Activated CD8-positive, alpha-beta memory T cell treated with anti-CD3 and anti-CD28 coated beads, Interleukin-2, amount 50 U/mL, for 24 hours (primary cell): ENCODE data around the gene MLLT3.
"Not testable (repeated sequence)": the region's sequence is repeated elsewhere in the genome, so short reads cannot be mapped to it uniquely, and the experiment has no call there.

Experiments
- DNase-seq: peaks from one replicate; pipeline ENCODE4 v3.0.0-alpha.2; 2020; ENCODE audit errors: extremely low read depth

The MLLT3 gene

DNA sequence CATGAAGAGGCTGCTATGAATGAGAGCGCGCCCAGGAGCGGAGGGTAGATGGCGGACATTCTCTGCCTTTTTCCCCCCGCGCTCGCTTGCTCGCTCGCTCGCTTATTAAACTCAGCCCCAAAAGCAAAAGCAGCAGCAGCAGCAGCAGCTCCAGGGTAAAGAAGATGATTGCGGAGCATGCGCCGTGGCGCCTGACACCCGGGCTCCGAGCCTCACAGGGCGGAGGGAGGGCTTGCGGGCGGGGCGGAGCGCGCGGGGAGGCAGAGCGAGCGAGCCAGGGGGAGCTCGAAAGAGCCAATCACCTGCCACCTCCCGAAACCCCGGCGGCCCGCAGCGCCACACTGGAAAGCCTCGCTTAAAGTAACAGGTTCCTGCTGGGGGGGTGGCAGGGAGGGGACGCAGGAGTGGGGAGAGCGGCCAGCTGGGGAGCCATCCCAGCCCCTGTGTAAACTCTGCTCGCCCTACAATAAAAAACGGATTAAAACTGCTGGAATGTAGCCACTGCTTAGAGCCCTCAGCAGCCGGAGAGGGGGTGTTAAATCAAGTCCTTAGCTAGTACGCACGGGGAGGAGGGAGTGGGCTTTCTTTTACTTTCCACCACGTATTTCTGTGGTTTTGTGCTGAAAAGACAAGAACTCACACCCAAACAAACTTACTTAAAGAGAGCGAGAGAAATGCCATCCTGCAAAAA, at the start of gene MLLT3:
MLLT3 (minus strand) TSS at position 170 of the 691 bp plus-strand sequence.
- DNase-seq: peak; percentile 93

DNA sequence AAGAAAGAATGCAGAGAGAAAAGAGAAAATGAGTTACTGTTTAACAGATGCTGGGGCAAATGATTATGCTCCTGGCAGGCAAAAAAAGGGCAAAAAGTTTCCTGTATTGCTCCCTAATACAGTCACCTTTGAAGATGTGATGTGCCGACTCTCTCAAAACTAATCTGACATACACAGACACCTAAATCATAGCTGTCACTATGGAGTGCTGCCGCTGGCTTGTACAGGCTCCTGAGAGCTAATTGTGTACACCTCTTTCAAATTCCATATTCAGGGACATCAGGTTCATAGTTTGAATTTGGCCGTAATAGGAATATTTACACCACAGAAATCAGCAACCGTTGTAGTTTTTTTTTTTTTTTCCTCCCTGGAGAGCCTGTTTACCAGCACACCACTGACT, 49.3 kb upstream of the MLLT3 start:
- no peak for DNase-seq

DNA sequence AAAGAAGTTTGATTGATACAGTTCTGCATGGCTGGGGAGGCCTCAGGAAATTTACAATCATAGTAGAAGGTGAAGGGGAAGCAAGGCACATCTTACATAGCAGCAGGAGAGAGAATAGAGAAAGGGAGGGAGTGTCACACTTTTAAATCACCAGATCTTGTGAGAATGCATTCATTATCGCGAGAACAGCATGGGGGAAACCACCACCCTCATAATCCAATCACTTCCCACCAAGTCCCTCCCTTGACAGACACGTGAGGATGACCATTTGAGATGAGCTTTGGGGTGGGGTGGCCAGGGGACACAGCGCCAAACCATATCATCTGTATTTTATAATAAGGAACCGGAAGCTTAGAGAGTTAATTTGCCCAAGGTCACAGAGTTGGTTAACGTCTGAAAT, 48.1 kb upstream of the MLLT3 start:
- no peak for DNase-seq

DNA sequence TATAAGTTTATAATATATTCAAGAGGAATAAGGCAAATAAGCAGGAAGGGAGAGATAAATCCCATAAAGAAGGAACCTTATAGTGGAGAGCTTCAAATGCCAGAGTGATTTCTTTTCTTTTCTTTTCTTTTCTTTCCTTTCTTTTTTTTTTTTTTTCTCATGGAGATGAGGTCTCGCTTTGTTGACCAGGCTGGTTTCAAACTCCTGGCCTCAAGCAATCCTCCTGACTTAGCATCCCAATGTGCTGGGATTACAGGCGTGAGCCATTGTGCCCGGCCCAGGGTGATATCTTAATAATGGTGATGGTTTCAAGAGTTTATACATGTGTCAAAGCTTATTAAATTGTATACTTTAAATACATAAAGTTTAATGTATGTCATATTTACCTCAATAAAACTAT, 42.2 kb upstream of the MLLT3 start:
- no peak for DNase-seq

DNA sequence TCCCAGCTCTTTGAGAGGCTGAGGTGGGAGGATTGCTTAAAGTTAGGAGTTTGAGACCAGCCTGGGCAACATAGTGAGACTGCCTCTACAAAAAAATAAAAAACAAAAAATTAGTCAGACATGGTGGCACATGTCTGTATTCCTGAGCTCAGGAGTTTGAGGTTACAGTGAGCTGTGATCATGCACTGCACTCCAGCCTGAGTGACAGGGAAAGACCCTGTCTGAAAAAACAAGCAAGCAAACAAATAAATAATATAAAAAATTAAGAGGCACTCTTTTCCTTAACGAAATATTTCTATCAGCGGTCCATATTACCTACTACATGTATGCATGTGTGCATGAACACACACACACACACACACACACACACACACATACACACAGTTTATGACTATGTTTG, 40.8 kb upstream of the MLLT3 start:
- no peak for DNase-seq

DNA sequence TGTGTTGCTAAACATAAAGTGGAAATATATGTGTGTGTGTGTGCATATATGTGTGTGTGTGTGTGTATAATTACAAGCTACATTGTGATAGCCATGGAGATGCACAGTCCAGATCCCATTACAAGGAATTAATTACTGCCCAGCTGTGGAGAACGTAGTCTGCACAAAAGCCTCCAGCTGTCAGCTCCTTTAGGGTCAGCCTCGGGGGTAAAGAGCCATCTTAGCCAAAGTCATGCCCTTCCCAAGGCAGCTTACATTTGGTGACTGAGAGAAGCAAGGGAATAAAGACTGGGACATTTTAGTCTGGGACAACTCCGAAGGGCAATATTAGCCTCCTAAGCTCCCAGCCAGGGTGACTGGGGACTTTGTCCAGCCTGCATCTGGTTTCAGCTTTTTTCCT, 39.9 kb upstream of the MLLT3 start:
- no peak for DNase-seq

DNA sequence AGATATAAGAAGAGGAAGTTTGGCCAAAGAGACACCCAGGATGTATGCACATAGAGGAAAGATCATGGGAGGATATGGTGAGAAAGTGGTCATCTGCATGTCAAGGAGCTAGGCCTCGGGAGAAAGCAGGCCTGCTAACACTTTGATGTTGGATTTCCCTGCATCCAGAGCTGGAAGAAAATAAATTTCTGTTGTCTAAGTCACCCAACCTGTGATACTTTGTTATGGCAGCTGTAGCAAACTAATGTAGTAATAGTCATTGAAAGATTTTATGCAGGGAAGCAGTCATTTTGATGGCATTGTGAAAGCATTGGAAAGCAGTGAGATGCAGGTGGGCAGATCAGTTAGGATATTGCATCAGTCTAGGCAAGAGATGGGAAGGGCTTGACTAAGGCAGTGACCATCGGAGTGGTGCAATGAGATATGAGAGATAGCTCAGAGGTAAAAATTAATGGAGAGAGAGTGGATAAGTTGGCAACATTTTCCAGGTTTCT, 37.2 kb upstream of the MLLT3 start:
- DNase-seq: no peak

DNA sequence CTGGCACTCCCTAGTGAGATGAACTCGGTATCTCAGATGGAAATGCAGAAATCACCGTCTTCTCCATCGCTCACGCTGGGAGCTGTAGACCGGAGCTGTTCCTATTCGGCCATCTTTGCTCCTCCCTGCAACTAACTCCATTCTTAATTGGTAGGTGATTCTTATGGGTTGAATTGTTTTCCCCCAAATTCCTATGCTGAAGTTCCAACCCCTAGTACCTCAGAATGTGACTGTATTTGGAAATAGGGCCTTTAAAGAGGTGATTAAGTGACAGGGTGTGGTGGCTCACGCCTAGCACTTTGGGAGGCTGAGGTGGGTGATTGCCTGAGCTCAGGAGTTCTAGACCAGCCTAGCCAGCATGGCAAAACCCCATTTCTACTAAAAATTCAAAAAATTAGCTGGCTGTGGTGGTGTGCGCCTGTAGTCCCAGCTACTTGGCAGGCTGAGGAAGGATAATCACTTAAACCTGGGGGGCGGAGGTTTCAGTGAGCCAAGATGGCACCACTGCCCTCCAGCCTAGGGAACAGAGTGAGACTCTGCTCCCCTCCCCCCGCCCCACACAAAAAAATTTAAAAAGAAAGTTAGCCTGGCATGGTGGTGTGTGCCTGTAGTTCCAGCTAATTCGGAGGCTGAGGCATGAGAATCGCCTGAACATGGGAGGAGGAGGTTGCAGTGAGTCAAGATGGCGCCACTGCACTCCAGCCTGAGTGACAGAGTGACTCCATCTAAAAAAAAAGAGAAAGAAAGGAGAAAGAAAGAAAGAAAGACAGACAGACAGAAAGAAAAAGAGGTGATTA, 36.6 kb upstream of the MLLT3 start:
- DNase-seq: no peak

DNA sequence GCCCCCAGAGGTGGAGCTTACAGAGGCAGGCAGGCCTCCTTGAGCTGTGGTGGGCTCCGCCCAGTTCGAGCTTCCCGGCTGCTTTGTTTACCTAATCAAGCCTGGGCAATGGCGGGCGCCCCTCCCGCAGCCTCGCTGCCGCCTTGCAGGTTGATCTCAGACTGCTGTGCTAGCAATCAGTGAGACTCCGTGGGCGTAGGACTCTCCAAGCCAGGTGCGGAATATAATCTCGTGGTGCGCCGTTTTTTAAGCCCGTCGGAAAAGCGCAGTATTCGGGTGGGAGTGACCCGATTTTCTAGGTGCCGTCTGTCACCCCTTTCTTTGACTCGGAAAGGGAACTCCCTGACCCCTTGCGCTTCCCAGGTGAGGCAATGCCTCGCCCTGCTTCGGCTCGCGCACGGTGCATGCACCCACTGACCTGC, 36.0 kb upstream of the MLLT3 start:
- not testable (repeated sequence) for DNase-seq

DNA sequence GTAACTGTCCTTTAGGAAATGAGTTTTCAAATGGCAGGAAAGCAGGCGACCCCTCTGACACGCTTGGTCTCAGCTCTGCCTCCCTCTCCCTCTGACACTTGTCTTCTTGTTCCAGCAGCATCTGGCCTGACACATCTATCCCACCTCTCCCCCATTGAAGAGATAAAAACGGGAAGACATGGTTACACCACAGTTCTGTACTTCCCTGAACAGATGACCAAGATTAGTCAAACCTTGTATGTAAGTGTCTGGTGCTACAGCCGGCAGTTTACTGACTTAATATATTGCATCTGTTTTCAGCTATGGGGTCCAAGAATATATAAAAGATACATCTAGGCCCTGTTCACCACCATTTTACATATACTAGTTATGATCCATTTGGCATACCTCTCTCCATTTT, 29.6 kb upstream of the MLLT3 start:
- DNase-seq: no peak

DNA sequence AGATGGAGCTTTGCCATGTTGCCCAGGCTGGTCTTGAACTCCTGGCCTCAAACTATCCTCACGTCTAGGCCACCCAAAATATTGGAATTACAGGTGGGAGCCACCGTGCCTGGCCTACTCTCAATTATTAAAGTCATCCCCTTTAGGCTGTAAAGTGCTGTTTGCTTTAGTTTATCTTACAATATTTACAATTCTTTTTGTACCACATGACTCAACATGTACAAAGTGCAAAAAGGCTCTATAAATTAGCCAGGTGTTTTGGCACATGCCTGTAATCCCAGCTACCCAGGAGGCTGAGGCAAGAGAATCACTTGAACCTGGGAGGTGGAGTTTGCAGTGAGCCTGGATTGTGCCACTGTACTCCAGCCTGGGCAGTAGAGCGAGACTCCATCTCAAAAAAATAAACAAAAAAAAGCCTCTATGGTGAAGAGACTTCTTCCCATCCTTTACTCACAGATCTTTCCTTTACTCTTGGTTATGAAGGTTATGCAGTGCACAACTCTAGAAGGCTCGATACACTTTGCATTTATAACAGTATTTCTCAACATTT, 28.5 kb upstream of the MLLT3 start:
- DNase-seq: no peak

DNA sequence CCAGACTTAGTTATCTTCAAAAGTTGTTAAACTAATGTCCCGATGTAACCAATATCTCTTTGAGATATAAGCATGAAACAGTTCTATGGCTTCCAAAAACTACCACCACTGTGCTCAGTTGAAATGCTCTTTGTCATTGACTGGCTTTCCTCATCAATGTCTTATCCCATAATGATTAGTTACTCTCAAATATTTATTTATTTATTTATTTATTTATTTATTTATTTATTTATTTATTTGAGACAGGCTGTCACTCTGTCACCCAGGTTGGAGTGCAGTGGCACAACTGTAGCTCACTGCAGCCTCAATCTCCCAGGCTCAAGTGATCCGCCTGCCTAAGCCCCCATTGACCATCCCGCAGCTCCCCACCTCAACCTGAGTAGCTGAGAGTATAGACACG, 28.0 kb upstream of the MLLT3 start:
- DNase-seq: no peak

DNA sequence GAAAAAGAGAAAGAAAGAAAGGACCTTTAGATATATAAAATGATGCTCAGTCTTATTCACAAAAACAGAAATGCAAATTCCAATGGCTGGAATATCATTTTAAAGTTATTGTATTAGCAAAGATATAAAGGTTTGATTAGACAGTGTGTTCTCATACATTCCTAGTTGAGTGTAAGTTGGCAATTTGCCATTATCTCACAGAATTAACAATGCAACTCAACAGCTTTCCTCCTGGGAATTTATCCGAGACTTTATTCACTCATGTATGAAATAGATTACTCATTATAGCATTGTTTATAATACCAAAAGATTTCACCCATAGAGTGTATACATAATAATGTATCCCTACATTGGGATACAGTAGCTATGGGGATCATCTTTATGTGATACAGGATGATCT, 27.1 kb upstream of the MLLT3 start:
- DNase-seq: no peak

DNA sequence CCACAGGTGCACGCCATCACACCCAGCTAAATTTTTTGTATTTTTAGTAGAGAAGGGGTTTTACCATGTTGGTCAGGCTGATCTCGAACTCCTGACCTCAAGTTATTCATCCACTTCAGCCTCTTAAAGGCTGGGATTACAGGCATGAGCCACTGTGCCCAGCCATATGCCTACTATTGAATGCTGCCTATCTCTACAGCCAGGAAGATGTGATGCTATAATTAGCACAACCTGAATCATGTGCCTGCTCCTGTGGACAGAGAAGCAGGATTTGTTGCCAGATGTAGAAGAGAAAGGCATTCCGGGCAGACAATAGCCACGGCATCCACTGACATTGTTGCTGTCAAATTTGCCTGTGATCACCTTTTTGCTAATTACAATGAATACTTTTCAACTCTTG, 24.4 kb upstream of the MLLT3 start:
- no peak for DNase-seq

DNA sequence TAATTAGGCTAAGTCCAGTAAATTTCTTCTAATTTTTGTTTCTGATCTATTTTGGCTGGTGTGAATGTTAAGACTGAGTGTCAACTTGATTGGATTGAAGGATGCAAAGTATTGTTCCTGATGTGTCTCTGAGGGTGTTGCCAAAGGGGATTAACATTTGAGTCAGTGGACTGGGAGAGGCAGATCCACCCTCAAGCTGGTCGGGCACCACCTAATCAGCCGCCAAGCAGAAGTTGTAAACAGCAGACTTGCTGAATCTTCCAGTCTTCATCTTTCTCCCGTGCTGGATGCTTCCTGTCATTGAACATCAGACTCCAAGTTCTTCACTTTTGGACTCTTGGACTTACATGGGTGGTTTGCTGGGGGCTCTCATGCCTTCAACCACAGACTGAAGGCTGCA, 21.4 kb upstream of the MLLT3 start:
- no peak for DNase-seq

DNA sequence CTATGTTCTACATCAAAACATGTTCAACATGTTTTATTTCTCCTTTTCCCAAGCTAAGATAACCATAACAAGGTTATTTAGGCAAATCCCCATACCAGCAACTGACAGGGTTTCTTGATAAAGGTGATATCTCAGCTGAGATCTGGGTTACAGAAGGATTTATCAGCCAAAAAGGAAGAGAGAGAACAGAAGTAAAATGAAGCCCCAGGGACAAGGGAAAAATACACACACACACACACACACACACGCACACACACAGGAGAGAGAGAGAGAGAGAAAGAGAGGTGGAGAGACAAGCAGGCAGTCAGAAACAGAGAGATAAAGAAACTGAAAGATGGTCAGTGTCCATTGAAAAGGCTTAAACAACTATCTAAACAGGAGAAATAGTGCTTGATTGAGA, 19.7 kb upstream of the MLLT3 start:
- DNase-seq: no peak

DNA sequence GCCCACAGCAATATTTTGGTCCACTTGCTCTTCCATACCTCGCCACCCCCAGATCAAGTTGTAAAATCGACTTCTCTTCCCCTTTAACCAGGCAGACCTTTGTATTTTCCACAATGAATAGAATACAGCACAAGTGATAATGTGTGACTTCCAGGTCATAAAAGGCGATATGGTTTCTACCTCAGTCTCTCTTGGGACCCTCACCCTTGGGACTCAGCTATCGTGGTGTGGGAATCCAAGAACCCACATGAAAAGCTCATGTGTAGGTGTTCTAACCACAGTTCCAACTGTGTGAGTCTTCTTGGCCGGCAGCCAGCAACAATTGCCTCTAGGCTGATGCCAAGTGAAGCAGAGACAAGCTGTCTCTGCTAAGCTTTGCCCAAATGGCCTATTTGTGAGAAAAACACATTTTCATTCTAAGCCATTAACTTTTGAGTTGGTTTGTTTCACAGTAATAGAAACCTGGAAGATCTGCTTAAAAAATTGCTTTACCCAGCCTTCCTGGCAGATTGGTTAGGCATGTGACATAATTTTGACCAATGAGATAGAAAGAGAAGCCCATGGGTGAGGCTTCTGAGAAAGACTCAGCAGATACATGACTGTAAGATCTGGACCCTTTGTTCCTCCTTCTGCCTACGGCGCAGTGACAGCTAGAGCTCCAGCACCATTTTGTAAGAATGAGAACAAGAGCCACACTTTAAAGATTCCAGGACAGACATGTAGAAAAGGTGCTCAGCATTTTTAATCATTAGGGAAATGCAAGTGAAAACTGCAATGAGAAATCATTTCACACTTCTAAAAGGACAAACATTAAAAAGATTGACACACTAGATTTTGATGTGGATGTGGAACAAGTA, 18.3 kb upstream of the MLLT3 start:
- DNase-seq: no peak

DNA sequence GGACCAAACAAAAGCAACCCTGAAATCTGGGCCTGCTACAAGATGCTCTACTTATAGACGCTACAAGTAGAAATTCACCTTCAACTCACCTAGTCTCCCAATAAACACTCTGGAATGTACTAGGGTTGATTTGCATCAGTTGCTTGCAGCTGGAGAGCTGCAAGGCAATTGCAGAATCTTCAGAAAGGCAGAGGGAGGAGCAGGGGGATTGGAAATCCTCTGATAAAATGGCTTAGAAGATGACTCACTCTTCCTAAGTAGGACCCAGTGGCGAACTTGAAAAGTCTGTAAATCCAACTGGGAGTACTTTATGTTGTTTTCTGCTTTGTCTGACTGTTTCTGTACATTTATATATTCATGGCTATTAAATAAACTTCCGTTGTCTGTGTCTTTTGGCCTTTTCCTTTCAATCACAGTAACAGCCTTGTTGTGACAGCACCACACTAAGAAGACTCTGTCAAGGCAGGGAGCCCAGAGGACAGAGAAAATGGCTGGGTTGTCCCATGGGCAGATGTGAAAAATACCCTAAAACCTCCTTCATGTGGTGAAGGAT, 14.7 kb upstream of the MLLT3 start:
- no peak for DNase-seq

DNA sequence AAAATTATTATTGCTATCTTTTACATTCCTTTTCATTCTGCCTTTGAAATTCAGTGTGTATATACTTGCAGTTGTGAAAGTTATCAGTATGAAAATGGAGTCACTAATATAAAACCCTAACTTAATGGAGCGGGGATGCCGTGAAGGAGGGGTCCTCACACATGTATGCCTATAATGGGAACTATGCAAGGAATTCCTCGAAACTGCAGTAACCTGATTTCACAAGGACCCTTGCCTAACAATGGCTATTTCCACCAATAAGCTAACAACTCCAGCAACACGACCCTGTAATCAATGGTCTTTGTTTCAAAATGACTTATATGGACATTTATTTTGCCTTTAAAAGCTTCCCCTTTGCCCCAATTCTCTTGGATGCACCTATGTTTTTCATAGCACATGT, 12.6 kb upstream of the MLLT3 start:
- no peak for DNase-seq

DNA sequence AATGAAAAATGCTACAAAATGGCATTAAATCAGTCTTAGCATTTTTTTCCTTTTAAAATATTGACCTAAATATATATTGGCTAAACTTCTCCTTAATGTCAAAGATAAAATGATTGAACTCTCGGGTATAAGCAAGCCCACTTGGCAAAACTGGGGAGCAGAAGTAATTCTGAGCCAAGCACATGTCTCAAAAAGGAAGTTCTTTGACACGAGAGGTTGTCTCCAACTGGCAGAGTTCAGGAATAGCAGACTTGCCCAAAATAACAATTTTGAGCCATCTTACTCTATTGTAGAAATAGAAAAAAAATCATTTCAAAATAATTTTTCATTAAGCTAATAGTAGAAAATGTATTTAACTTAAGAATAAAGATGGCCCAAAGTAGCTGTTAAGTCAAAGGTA, 10.4 kb upstream of the MLLT3 start:
- DNase-seq: no peak

DNA sequence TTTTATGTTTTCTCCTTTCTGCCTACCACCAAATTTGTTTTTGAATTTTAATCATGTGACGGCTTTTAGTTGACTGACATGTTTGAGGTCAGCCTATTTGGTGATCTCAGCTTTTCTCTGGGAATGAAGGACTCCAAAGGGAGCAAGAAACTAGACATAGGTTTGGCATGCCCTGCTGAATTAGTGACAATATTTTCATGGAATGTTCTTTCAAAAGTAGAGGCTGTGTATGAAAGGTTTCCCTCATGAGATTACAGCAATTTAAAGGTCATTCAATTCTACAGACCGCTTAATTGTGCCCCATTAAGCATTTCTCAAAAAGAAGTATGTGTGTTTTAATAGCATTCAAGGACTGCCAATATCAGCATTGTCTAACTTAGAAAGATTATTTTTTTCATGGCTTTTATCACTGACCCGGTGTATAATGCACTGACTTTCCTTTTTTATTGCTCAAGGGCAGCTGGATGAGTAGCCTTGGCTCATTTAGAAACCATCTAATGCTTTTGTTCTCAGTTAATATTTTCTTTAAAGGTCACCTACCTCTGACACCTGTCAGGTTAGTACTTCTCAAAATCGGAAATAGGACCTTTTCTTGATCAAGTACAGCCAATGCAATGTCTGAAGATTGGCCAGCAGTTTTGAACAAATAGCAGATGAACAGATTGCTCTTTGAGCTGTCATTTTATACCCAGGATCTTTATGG, 8.1 kb upstream of the MLLT3 start:
- DNase-seq: no peak
